ENCODE data around the gene RRP9.
"Not testable (repeated sequence)": the region's sequence is repeated elsewhere in the genome, so short reads cannot be mapped to it uniquely, and the experiment has no call there.

RRP9 gene

GRCh38 chr3:51938780-51939425, 2.8 kb downstream of the RRP9 start:
- DNase-seq (ENCODE audit: low spot score), result no peak

DNA sequence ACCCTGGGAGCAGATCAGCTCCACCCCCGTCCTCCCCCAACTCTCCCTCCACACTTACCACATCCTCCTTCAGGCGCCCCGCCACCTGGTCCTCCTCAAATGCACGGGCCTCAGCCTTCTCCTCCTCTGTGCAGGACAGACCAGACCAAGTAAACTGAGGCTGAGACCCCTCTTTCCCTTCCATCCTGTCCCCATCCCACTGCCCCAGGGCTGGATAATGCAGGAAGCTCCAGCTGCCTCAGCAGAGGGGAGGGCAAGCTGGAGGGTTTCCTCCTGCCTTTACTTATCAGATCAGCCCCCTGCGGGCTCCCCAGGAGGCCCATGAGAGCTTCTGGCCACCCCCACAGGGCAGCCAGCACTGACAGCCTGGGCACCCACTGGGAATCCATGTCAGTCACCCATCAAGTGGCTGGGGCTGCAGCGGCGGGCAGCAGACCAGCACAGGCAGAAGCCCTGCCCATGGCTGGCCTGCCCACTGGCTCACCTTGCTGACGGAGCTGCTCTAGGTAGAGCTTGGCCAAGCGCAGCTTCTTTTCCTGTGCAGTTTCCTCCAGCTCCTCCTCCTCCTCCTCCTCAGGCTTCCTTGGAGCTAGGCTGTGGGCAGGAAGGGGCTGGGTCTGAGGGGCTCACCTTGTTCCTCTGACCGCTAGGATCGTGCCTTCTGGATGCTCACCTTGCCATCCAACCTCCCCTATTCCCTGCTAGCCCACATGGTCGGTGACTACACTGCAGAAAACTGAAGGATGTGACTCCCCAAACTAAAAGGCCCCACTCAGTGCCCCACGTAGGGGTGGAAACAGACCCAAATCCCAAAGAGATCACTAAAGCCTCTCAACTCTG, 3.9 kb downstream of the RRP9 start:
- no peak for DNase-seq (ENCODE audit: low spot score)

- no peak for DNase-seq (ENCODE audit: low spot score)
Observed at GRCh38 chr3:51937014-51937413, 4.7 kb downstream of the RRP9 start.

DNA sequence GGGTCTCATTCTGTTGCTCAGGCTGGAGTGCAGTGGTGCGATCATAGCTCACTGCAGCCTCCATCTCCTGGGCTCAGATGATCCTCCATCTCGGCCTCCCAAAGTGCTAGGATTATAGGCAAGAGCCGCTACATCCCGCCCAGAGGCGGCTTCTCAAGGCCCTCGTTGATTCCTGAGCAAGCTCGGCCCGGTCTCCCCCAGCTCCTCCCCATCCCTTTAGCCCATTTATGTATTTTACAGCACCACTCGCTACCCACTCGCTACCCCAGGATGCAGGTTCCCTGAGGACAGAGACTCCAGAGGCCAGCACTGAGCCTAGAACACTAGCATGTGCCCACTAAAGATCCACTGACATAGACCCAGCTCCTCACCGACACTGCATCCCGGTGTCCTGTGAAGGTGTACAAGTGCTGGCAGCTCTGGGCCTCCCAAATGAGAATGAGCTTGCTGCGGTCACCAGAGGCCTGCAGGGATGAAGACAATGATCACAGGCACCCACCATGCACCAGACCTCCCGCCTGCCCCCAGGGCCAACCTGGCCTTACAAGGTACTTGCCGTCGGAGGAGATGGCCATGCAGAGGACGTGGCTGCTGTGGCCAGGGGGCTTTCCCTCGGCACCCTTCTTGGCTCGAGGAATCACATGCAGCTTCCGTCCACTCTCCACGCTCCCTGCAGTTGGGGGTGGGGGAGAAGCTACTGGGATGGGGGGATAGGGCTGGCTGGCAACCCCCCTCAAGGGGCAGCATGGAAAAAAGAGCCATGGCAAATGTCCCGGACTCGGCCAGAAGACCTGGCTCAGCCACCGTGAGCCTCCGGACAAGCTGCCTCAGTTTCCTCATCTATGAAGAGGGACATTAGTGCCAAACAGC, 5.6 kb downstream of the RRP9 start:
- DNase-seq (ENCODE audit: low spot score), result no peak

DNA sequence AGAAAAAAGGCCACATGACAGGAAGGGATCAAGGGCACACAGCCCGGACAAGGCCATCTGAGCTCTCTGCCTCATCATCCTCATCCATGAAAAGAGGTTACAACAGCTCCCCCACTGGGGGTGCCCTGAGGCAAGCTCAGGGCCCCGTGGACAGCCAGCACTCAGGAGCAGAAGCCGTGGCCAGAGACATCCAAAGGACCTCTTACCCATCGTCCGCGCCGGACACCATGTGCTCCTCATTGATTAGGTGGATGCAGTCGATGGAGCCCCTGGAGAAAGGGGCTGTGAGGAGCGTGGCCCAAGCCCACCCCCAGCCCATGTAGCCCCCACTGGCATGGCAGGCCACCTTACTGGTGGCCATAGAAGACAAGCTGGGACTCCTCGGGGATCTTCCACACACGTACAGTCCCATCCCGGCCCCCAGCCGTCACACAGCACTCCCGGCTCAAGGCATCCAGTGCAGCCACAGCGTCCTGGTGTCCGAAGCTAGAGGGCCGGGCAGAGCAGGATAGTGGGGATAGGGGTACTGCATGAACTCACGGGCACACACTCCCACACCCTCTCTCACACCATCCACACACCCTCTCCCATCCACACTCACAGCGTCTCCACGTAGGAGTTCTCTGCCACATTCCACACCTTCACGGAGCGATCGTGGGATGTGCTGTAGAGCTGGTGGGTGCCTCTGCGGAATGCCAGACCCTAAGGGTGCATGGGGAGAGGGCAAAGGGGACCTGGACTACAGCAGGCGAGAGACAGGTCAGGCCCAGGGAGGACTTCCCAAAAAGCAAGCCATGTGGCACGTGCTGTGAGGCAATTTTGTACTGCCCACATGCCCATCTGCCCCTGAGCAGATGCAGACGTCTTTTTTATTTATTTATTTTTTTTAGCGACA, 6.5 kb downstream of the RRP9 start:
- DNase-seq (ENCODE audit: low spot score), result no peak

- no peak for DNase-seq (ENCODE audit: low spot score)
Observed at GRCh38 chr3:51934139-51934850, 7.4 kb downstream of the RRP9 start.

DNA sequence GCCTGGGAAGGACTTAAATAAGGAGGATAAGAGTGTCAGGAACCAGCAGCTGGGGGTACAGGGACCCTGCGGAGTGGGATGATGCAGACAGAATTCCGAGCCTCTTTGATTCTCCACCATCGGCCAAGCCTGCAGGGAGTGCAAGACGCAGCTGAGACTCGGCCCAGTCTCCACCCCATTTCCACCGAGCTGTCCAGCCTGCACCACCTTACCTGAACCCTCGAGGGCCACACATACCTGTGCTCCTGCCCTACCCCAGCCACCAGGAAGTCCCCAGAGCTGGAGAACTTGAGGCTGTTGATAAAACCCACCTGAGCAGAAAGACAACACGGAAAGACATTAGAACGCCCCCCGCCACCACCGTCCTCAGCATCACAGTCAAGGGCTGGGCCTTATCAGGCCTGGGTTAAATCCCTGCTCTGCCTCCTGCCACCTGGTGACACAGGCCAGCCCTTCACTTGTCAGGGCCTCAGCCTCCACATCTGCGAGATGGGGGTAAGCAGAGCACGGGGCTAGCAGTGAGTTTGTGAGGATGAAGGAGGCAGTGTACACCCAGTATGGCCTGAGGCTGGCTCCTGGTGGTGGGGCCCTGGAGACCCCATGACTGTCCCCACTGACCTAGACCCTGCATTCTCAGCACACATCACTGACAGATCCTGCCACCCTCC, 8.1 kb downstream of the RRP9 start:
- no peak for DNase-seq (ENCODE audit: low spot score)

DNA sequence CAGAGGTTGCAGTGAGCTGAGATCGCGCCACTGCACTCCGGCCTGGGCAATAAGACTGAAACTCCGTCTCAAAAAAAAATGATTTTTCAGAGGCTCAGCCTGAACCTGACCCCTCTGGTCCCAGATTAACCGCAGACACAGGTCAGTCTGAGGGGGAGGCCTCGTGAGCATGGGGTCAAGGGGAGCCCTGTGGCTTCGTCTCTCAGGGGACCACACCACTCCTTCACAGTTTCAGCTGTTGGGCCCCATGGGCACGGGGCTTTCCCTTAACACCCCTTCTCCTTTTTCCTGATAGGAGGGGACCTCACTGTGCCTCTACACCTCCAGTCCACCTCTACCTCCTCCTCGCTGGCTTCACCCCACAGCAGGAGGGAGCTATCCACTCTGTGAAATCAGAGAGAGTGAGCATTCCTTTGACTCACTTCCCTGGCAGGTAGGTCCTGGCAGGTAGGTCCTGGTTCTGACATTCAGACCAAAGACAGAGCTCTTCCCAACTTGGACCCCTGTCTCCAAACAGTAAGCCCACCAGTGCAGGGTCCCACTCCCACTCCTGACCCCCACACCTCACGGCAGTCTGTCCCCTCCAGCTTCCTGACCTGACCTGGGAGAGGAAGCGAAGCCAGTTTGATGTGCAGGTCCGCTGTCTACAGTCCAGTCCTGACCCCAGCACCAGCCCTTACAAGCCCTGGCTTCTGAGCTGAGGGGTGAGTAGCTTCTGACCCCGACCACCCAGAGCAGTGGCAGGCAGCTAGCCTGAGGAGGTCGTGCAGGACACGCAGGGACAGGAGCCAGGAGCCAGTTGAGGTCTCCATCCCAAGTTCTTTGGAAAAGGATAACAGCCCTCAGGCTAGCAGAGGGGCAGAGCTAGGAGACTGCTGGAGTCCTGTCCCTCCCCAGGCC, 9.0 kb downstream of the RRP9 start:
- no peak for DNase-seq (ENCODE audit: low spot score)

GRCh38 chr3:51931756-51932155, 9.9 kb downstream of the RRP9 start:
- DNase-seq (ENCODE audit: low spot score), result no peak

DNA sequence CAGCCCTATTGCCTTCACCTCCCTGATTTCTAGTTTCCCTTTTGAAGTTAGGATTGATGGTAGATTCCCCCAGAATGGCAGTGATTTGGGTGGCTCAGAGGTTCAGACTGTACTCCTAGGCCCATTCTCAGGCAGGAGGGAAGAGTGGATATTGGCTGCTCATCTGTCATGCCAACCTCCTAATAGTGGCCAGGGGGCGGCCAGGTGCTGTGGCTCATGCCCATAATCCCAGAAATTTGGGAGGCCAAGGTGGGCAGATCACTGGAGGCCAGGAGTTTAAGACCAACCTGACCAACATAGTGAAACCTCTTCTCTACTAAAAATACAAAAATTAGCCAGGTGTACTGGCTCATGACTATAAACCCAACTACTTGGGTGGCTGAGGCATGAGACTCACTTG, 11.3 kb downstream of the RRP9 start:
- DNase-seq (ENCODE audit: low spot score), result no peak

- DNase-seq (ENCODE audit: low spot score), result no peak
Observed at GRCh38 chr3:51929420-51930003, 12.2 kb downstream of the RRP9 start.

DNA sequence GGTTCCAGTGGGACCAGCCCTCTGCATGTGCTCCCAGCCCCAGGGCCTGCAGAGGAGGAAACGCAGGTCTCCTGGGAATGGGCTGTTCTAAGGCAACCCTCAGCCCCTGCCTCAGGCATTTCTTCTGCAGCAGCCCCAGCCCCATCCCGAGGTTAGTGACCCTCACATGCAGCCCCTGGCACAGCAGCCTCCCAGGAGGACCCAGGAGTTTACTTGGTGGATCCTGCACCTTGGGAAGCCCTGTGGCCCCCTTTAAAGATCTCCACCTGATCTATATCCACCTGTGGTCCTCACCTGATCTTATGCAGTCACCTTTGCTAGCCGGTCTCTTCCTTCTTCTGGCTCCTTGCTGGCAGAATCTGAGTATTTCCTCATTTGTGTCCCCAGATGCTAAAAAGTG, 12.7 kb downstream of the RRP9 start:
- not testable (repeated sequence) for DNase-seq (ENCODE audit: low spot score)

DNA sequence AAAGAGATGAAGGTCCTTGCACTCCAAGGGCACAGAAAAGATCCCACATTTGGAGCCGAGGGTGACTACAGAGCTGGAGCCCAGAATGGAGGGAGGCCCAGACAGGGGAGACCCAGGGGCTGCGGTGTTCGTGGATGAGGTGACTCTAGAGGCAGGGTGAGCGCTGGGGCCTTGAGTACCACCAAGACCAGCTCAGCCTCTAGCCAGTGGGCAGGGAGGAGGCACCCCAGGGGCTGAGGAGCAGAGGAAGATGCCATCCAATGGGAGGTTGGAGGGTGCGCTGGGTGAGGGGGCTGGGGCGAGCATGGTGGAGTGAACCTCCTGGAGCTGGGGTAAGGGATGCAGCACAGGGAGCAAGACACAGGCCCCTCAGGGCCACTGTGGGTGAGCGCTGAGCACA, 13.3 kb downstream of the RRP9 start:
- no peak for DNase-seq (ENCODE audit: low spot score)

- DNase-seq (ENCODE audit: low spot score), result no peak
Observed at GRCh38 chr3:51927061-51927977, 14.4 kb downstream of the RRP9 start.

GRCh38 chr3:51921081-51921578, 20.6 kb downstream of the RRP9 start:
- DNase-seq (ENCODE audit: low spot score), result no peak

DNA sequence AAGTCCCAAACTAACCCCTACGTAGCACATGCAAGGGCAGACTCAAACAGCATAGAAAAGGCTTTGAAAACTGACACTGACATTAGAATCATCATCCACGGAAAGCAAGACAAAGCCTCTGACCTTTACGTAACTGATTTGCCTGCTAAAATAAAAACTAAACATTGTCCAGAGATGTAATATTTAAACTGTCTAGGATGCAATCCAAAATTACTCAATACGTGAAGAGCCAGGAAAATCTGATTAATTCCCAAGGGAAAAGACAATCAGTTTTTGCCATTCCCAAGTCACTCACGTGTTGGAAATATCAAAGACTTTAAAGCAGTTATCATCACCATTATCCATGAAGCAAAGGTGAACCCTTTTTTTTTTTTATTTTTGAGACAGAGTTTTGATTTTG, 25.3 kb downstream of the RRP9 start:
- no peak for DNase-seq (ENCODE audit: low spot score)

- DNase-seq (ENCODE audit: low spot score), result no peak
Observed at GRCh38 chr3:51908026-51908425, 33.7 kb downstream of the RRP9 start.

Measured in SW480 (cell line).